Inflammatory macrophage treated with lipopolysaccharide for 1 hour (primary cell): ENCODE data around the gene TF.

ENCODE experiments used
- DNase-seq, 2 donors: peaks; one replicate each; pipeline ENCODE4 v3.0.0-alpha.2; 2020 to 2022

TF gene

DNA sequence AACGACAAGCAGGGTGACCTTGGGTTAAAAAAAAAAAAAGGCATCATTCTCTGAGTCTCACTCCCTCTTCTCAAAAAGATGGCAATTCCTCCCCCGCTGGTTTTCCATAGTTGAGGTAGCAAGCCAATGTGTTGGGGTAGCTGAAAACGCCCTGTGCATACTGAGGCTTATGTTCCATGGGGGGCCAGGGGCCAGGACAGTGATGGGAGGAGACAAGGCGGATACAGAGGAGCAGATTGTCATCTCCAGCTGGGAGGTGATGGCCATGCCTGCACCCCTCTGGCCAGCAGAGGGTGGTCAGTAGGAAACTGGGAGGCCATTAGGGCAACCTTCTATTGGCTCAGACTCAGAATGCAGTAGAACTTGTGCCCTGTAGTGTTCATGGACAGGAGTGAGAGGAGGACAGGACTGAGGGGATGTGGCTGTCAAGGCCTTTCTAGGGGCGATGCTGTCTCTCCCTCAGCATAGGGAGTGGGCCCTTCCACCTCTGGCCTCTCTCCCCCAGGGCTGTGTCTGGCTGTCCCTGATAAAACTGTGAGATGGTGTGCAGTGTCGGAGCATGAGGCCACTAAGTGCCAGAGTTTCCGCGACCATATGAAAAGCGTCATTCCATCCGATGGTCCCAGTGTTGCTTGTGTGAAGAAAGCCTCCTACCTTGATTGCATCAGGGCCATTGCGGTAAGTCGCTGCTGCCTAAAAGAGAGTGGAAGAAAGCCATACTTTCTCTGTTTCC, 1.9 kb downstream of the TF start:
- DNase-seq = no peak

DNA sequence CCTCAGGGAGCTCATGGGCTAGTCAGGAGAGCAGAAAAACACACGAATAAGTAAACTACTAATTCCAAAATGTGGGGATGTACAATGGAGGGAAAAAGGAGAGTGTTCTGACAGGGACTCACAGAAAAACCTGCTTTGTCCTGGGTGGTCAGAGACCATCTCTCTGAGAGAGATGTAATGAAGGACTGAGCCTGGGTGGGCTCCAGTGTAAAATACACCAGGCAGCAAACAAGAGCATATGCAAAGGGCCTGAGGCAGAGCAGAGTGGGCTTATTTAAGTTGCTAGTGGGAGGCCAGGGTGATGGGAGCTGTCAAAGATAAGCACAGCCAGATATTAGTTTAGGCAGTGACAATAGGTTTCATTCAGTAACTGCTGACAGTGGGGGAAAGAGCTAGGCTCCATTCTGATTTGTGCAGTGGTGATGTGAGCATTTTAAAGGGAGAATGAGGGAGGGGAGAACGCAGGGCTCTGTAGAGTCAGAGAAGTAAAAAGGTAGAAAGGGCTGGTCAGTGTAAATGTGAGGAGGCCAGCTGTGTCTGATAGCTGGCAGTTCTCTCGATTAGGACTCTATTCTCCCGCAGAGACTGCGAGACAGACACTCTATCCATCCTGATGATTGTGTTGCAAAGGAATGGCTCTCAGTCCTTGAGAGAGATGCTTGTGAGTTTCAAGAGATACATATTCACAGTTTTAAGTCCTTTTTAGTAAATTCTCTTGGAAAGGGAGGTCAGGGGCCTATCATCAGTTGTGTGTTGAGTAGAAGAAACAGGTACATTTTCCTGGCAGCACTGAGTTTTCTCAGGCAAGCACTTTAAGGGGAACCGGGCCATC, 3.5 kb downstream of the TF start:
- DNase-seq = no peak

DNA sequence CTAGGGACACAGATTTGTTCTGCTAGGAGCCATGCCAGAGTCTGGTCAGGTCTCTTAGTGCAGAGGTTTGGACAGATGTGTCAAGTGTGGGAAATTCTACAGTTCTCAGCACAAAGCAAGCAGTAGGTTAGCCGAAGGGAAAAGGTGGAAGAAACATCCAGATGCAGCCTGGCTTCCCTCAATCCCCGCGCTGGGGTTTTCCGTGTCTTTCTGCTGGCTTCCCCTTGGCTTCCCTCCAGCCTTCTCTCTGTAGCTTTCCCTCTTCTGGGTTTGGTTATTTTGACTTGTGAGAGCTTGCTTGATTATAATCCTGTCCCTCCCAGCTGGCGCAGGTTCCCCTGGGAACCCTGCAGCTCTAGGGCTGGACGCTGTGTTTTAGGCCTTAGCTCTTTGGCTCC, 4.1 kb downstream of the TF start:
- DNase-seq = no peak

DNA sequence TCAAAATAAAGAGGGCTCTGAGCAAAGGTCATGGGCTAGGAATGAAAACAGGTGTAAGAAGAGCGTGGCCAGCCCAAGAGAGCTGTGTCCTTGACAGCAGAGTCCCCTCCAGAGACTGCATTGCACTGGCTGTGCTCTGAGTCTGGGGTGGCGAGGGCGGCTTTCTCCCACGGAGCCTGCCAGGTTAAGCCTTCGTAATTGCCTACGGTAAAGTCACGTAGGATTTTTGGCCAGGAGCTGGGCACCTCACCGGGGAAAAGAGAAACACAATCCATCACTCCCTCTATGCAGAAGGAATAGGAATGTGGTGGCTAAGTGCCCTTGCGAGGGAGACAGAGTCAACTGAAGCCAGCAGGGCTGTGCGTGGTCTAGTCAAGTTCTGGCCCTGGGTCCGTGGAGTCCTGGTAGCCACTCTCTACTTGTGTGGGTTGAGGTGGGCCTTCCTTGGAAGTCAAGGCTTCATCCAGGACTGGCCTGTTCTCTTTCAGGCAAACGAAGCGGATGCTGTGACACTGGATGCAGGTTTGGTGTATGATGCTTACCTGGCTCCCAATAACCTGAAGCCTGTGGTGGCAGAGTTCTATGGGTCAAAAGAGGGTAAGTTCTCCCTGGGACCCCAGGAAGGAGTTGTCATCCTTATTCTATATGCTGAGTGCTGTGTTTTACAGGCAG, 7.0 kb downstream of the TF start:
- no peak for DNase-seq

DNA sequence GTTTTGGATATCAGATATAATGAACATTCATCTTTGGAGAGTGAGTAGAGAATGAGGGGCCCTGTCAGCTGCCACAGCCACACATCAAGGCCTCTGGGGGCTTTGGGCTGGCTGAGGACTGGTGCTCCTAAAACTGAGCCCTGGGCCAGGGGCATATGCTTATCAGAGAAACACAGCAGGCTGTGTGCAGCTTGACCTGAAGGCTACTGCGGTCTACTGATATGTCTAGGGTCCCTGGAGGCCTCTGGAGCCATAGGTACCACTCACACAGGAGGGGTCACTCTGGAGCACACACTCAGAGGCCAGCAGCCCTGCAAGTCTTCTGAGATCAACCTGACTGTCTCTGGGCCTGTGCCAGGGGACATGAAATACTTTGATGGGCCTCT, 7.6 kb downstream of the TF start:
- no peak for DNase-seq

DNA sequence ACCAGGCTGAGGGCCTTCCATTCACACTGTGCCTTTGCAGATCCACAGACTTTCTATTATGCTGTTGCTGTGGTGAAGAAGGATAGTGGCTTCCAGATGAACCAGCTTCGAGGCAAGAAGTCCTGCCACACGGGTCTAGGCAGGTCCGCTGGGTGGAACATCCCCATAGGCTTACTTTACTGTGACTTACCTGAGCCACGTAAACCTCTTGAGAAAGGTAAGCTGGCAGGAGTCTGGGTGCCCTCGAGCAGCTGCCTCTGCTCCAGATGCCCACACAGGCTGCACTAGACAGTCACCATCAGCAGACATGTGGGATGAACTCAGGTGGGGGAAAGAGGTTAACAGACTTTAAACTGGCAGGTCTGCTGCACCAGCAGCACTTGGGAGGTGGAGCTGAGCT, 8.3 kb downstream of the TF start:
- no peak for DNase-seq

DNA sequence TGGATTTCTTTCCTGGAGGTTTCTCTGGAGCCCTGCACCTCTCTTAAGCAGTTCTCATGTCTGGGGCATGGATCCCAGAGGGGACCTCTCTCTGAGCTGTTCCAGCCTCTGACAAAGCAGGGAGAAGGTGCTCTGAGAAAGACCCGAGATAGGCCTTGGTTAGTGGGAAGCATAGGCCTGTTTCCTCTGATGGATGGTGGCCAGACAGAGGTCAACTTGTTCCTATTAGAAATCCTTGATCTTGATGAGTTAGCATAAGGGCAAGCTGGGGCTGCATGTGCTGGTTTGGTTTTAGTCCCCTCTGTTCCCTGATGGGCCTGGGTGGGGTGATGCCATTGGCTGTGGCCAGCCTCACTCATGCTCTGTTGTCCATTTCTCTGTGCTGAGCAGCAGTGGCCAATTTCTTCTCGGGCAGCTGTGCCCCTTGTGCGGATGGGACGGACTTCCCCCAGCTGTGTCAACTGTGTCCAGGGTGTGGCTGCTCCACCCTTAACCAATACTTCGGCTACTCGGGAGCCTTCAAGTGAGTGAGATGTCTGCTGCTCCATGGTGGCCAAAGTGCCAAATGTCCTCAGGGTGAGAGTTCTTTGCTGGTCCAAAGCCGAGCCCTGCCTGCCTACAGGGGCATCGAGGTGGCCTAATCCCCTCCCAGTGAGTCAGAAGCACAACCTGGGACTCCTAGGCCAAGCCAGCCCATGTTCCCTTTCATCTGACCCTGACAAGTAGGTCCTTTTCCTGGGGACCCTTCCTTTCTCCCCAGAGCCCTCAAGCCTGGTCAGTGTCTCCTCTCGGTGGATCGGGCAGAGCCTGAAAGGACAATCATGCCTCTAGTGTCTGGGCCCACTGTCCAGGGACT, 9.0 kb downstream of the TF start:
- DNase-seq = no peak

DNA sequence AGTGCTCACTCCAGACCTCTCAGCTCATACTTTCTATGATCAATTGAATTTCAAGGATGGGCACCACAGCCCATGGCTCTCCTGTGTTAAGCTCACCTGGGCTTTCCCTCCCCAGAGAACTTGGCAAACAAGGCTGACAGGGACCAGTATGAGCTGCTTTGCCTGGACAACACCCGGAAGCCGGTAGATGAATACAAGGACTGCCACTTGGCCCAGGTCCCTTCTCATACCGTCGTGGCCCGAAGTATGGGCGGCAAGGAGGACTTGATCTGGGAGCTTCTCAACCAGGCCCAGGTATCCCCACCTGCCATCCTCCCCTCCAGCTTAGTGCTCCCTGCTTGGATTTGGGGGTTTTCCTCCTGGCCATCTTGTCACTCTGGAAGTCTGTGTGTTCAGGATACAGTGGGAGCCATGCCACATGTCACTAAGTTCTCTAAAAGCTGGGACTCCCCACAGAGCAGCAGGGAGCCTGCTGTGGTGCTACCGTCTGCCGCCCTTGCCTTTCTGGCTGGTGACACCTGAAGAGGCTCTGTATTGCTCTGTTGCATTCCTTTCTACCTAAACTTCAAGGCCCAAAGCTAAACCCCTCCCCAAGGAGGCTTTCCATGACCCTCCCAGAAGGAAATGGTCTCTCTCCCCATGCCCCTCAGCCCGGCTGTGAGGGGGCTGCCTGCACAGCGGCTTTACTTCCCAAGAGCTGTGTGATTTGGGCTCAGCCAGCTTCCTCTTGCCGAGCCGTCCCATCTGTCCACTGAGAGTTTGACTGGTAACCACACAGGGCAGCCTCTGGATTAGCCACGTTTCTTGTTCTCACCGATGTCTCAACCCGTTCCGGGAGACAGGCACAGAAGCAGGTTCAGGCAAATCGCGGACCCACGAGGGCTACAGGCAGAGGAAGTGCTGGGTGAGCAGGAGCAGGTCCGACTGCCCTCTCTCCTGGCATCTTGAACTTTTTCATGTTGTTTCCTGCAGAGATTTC, 10.8 kb downstream of the TF start:
- no peak for DNase-seq

DNA sequence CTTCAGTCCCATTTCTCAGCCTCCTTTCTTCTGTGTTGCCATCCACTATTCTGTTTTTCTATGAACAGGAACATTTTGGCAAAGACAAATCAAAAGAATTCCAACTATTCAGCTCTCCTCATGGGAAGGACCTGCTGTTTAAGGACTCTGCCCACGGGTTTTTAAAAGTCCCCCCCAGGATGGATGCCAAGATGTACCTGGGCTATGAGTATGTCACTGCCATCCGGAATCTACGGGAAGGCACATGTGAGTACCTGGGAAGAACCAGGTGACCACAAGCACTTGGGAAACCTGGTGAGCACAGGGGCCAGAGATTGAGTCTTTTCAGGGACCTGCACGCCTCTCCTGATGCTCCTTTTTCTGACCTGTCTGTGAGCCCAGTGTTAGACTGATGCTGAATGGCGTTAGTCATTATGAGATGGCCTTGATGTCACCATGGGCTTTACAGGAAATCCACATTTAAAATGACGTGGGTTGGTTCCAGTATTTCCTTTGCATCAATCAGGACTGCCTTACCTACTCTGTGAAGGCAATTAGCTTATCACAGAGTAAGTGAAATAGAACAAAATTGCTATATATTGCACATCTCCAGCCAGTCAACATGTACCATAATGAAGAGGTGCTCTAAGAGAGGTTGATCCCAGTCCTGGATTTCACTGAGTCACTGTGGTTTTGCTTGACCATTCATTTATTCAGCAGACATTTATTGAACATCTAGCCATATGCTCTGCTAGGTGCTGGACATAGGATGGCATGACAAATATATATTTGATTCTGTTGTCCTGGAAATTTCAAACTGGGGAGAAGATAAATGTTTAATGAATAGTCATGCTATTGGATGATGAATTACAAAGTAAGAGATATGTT, 11.7 kb downstream of the TF start:
- no peak for DNase-seq

DNA sequence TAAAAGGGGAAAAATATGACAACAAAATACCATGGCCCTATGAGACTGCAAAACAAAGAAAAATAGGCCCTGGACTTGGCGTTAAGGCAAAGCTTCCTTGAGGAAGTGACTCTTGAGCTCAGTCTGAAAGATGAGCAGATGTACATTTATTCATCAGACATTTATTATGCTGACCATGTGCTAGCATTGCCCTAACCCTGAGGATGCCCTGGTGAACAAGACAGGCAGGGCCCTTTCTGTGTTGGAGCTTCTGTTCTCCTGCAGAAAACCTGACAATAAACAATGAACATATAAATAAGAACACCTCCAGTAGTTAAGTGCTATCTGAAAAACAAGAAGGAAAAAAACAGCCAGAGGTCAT, 12.4 kb downstream of the TF start:
- no peak for DNase-seq

DNA sequence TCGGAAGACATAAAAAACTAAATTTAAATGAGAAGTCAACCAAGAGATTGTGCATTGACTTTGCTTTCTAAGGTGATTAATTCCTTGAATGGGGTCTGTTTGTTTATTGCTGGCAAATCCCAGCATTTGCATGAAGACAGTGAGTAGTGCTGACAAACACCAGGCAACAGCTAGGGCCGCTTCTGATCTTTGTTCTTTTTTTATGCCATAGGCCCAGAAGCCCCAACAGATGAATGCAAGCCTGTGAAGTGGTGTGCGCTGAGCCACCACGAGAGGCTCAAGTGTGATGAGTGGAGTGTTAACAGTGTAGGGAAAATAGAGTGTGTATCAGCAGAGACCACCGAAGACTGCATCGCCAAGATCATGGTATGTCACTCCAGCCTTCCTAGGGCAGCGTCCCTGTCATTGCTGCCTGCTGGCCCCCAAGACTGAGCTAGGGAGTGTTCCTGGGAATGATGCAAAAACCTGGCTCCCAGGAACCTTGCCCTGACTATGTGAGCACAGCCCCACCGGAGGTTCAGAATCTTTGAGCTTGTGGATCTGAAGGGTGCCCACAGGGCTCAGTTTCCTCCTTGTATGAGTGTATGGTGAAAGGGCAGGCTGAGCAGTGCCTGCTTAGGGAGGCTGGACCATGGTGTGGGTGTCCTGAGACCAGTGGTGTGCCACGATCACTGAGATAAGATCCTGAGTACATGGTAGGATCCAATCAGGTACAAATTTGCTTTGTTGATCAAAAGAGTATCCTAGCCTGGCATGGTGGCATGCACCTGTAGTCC, 13.0 kb downstream of the TF start:
- DNase-seq = no peak

DNA sequence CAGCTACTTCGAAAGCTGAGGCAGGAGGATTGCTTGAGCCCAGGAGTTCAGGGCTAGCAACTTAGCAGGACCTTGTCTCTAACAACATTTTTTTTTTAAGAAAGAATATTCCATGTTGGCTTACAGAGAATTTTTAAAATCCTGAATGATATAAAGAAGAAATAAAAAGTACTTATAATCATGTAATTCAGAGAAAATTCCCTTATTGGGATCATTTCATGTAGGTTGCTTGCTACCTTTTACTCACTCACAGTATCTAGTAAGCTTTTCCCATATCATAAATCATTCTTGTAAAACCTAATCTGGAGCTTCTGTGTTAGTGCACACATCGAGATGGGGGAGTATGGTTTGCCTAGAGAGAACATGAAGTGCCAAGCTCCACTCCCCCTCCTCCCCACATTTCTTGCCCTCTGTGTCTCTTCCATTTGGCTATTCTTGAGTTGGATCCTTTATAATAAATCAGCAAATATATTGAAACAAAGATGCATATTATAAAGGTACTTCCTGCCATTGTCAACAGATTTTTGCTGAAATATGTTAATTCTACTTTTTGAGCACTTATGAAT, 13.6 kb downstream of the TF start:
- DNase-seq = no peak

DNA sequence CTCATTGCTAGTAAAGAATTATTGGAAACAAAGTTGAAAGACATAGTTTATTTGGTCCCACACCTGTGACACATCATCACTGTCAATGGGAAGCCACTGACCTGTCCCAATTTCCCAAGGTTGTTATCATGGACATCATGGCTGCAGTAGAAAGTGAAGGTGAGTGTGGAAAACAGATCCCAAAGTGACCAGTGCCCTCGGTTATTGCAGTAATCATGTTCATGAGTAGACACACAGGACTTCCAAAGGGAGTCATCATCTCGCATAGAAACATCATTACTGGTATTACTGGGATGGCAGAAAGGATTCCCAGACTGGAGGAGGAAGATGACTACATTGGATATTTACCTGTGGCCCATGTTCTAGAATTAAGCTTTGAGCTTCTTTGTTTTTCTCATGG, 14.7 kb downstream of the TF start:
- no peak for DNase-seq

DNA sequence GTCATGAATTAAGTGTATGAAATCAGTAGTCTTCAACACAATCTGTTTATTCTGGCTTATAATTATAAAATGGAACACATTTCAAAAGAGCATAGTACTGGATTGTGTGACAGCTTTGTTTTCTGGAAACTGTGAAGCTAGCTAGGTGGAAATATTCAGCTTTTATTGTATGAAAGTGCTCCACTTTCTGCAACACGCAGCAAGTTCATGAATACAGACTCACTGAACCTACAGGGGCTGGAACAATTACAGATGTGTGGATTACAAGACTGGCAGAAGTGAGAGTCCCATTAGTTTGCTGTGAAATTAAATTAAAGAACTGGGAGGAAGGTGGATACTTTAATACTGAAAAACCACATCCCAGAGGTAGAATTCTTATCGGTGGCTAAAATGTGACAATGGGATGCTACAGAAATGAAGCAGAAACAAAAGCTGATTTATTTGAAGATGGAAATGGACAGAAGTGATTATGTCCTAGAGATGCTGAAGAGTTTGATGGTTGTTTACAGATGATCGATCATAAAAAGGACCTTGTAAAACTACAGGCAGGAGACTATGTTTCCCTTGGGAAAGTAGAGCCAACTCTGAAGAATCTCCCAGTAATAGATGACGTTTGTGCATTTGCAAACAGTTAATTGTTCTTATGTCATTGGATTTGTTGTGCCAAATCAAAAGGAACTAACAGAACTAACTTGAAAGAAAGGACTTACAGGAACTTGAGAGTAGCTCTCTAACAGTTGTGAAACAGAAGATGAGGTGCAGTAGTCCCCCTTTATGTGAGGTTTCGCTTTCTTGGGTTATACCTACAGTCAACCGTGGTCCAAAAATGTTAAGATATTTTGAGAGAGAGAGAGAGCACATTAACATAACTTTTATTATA, 15.7 kb downstream of the TF start:
- DNase-seq = no peak

DNA sequence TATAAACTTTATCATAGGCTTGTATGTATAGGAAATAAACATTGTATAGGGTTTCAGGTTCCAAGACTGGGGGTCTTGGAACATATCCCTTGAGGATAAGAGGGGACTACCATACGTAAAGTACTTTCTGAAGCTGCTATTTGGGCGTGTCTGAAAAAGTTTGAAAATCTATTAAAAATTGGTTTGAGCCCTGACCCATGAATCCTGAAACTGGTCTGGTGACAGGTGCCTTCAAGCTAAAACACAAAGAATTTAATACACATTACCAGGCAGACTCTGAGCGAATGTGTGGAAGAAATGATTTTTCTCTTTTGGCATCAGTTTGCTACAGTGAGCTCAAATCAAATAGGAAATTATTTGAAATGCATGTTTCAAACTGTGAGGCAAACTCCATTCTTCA, 16.3 kb downstream of the TF start:
- no peak for DNase-seq

DNA sequence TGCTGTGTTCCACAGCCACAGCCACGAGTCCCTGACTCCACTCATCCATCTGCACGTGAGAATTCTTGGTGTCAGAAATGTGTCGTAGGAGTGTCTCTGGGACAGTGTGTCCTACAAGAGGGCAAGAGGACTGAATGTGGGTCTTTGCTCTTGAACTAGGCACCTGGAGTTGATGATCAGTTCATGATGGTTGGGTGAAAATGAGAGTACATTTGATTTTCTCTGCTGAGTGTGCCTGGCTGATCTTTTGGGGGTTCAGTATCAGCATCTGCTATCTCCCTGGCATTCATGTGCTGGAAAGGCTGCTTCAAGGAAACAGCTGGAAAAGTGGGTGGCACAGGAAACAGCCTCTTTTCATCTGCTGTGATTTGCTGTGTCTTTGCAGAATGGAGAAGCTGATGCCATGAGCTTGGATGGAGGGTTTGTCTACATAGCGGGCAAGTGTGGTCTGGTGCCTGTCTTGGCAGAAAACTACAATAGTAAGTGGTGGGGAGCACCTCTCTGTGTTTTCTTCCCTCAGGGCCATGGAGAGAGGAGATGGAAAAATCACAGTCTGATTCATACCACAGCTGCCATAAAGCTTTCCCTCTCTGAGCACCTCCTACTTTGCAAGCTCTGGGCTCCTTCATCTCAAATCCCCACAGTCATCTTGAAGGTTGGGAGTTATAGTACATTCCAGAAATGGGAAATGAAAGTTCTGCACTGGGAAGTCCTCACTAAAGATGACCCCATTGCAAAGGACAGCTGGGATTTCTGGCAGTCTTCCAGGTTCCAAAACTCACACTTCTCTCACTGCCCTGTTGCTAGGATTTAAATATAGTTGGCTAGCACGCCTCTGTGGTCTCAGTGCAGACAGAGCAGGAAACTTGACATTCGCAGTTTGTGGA, 17.8 kb downstream of the TF start:
- DNase-seq = peak in 1 of 2 donors; percentile 12

DNA sequence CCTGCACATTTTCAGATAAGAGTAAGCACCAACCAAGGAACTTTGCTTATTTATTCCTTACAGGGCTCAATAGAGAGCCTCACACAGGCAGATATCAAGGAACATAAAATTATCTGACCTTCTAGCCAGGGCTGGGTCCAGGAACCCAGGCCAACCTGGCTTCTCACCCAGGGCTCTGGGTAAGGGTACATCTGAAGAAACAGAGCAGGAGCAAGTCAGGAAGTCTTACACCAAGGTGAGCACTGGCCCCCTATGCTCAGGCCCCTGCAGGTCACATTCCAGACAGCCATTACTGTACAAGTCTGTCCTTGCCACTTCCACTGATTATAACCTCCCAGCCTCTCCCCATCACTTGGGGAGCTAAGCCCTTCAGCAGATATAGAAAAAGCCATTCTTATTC, 19.1 kb downstream of the TF start:
- no peak for DNase-seq

DNA sequence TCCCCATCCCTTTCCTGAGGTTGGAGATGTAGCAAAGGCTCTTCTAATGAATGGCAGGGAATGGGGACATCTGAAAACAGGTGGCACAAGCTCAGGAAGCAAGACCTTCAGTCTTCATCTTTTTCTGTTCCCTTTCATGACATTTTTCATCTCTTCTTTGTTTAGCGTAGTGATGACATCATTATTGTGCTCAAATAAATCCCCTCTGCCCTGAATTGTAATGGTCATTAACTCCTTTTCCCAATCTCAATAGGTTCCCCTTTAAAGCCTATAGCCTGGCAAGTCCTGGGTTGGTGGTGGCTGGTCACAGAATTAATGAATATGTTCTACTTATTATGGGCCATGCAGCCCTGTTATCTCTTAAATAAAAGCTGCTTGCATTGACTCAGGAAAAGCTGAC, 21.4 kb downstream of the TF start:
- DNase-seq = no peak
